ENCODE results near the gene C11orf24.
"Not testable (repeated sequence)": the region's sequence is repeated elsewhere in the genome, so short reads cannot be mapped to it uniquely, and the experiment has no call there.

C11orf24 gene

DNA sequence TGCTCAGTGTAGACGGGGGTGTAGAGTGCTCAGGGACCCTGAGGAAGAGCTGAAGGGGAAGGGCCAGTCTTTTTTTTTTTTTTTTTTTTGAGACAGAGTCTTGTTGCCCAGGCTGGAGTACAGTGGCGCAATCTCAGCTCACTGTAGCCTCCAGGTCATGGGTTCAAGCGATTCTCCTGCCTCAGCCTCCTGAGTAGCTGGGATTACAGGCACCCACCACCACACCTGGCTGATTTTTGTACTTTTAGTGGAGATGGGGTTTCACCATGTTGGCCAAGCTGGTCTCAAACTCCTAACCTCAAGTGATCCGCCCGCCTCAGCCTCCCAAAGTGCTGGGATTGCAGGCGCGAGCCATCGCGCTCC lies 27.7 kb upstream of the C11orf24 start:
- not testable (repeated sequence) for DNase-seq (ENCODE audit: low read depth in 2 of 2)

DNA sequence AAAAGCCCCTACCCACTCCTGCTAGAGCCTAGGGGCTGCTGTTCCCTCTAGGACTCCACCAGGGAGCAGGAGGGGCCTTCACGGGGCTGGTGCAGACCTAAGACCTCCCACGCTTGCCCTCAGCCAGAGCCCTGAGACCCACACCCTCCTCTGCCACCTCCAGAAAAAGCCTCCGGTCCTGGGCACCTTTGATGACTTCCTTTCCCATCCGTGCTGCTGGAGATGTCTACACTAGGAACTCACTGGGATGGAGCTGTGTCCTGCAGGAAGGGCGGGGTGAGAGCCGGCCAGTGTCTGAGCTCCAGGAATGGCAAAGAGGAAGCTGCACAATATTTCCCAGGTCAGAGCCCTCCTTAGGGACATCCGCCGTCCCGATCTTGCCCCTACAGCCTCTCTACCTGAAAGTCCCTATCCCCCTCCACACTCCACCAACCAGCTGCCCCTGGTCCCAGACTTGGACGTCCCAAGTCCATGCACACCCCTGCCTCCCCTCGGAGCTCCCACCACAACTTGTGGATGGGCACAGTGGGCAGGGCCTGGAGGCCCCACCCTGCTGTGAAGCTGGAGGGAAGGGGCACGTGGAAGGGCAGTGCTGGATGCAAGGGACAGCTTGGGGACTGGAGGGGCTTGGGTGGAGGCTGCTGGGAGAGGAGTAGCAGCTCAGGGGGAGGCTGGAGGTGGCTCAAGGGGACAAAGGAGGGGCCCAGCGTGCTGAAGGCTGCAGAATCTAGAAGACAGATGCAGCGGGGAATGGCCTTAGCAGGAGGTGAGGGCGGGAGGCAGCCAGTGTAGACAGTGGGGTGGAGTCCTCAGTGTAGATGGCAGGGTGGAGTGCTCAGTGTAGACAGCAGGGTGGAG lies 27.1 kb upstream of the C11orf24 start:
- no peak for DNase-seq (ENCODE audit: low read depth in 2 of 2)

GRCh38 chr11:68297812-68298658 lies 26.3 kb upstream of the C11orf24 start:
- DNase-seq (ENCODE audit: low read depth in 2 of 2) = peak; percentile 44 to 62

- no peak for DNase-seq (ENCODE audit: low read depth in 2 of 2)
Measured at GRCh38 chr11:68297494-68297811, 25.7 kb upstream of the C11orf24 start.

DNA sequence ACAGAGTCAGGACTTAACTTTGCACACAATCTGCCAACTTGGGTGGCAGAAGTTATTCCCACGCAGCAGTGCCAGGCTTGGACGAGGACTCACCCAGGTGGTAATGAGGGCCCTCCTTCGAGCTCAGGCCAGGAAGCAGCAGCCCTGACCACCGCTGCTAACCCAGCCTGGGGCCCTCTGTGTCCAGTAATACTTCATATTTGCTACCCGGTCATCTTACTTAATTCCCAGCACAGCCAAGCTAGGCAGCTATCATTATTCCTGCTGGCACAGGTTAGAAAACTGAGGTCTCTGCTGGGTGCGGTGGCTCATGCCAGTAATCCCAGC lies 25.2 kb upstream of the C11orf24 start:
- DNase-seq (ENCODE audit: low read depth in 2 of 2) = no peak

DNA sequence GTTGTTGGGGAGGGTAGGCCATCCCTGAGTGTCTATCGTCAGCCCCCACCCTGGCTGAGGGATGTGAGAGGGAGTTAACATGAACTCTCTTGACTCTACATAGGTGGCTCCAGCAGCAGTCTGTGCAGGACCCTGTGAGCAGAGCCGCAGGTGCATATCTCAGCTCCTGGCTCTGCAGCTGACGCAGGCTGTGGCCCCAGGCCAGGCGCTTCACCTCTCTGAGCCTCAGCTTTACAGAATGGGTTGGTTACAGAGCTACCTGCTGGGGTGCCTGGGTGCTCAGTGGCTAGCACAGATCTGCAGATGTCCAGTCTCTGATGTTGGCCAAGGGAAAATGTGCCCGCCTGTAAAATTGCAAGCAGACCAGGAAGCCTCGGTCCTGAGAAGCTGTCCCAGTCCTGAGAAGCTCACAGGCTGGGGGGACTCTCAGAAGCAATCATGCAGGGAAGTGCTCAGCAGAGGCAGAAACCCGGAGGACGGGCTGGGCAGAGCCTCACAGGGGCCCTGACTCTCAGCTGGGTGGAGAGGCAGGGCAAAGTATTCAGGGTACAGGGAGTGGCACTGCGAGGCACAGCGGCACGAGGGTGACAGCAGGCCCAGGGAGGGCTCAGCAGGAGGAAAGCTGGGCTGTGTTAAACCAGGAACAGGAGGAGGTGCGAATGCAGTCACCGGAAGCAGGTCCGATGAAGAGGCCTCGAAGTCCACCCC lies 24.7 kb upstream of the C11orf24 start:
- DNase-seq (ENCODE audit: low read depth in 2 of 2) = no peak

GRCh38 chr11:68295940-68296339 lies 24.2 kb upstream of the C11orf24 start:
- DNase-seq (ENCODE audit: low read depth in 2 of 2) = no peak

- no peak for DNase-seq (ENCODE audit: low read depth in 2 of 2)
Measured at GRCh38 chr11:68295271-68295670, 23.5 kb upstream of the C11orf24 start.

DNA sequence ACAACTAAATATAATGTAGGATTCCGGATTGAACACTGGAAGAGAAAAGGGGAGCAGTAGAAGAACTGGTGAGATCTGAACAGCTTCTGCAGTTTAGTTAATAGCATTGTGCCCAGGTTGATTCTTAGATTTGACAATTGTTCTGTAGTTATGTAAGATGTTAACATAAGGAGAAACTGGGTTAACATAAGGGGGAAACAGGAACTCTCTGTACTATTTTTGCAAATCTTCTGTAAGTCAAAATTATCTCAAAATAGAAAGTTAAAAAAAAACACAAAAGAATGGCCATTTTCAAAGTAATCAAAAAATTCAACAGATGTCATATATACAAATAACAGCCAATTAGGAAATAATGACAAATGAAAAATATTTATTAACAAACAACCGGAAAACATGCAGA lies 21.9 kb upstream of the C11orf24 start:
- DNase-seq (ENCODE audit: low read depth in 2 of 2) = no peak

- DNase-seq (ENCODE audit: low read depth in 2 of 2) = no peak
Measured at GRCh38 chr11:68289456-68289855, 17.7 kb upstream of the C11orf24 start.

DNA sequence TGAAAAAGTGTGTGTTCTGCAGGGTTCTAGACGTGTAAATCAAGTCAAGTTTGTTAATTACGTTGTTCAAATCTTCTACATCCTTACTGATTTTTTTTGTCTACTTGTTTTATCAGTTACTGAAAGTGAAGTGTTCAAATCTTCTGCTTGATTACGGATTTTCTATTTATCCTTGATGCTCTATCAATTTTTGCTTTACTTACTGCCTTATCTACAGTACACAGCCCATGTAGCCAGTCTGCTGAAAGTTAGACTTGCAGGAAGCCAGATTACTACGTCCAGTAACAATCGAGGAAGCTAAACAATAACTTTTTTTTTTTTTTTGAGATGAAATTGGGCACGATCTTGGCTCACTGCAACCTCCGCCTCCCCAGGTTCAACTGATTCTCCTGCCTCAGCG lies 15.6 kb upstream of the C11orf24 start:
- DNase-seq (ENCODE audit: low read depth in 2 of 2) = no peak

- not testable (repeated sequence) for DNase-seq (ENCODE audit: low read depth in 2 of 2)
Measured at GRCh38 chr11:68284588-68284987, 12.8 kb upstream of the C11orf24 start.

GRCh38 chr11:68282861-68283230 lies 11.1 kb upstream of the C11orf24 start:
- no peak for DNase-seq (ENCODE audit: low read depth in 2 of 2)

DNA sequence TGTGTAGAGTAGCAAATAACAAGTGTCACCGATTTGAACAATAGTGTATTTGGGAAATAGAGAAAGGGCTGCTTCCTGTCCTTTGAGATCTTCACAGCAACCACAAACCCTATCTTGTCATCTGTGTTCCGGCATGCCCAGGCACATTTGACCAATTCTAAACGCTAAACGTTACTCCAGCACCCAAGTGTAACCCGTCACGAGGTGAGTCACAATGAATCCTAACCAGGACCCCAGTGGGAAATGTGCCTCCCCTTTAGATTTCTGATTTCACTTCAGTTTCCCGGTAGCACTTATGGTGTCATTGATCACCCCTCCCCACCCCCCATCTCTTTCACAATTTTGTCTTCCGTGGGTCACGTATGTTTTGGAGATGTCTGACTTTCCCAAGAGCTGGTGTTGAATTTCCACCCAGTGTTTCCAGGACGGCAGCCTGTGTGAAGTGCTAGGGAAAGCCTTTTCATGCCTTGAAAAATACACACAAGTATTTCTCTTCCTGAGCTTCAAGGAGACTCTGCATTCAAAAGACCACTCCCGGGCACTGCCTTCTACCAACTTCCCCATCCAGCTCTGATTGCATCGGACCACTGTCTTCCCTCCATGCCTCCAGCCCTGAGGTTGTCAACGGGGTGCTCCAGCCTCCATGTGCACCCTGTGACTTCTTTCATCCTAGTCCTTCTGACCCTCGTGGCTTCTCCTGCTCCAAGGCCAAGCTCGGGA lies 10.5 kb upstream of the C11orf24 start:
- DNase-seq (ENCODE audit: low read depth in 2 of 2) = peak; percentile 33 to 38

DNA sequence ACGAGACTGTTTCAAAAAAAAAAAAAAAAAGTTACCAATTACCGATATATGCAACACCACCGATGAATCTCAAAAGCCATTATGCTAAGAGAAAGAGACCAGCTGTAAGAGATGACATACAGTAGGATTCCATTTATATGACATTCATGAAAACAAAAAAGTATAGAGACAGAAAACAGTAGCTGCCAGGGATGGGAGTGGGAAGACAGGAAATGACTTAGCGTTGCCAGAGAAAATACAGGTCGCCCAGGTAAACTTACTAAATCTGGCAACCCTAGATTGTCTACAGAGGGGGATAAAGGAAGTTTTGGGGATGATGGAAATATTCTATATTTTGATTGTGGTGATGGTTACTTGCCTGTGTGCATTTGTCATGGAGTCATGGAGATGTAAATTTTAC lies 7.9 kb upstream of the C11orf24 start:
- no peak for DNase-seq (ENCODE audit: low read depth in 2 of 2)

- DNase-seq (ENCODE audit: low read depth in 2 of 2) = no peak
Measured at GRCh38 chr11:68276861-68277260, 5.1 kb upstream of the C11orf24 start.

DNA sequence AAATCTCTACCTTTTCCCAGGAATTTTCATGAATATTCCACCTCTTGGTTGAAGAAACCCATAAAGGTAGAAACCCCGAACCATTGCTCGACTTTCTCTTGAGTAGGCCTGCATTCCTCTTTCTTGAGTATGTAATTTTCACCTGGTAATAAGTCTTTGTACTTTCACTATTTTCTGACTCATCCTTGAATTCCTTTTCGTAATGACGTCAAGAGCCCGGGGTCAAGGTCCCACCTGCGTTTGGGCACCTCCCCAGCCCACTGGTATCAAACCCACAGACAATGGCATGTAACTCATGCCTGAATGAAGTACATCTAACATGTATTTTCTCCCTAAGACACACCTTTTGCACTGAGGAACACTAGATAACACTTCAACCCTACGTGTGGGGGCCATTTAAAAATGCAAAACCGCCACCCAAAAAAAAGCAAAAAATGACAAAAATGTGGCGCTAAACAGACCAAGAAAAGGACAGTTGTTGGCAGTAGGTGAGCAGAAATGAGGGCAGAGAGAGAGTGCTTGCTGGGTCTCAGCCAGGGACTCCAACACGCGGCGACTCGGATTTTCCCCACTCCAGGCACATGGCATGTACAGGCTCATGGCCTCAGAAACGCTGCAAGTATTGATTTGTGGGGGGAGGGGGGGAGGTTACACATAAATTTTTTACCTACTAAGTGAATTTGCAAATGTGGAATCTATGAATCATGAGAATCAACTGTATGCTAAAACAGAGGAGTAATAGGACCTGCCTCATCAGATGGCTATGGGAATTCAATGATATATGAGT lies 4.1 kb upstream of the C11orf24 start:
- DNase-seq (ENCODE audit: low read depth in 2 of 2) = peak in 1 of 2 donors; percentile 44

DNA sequence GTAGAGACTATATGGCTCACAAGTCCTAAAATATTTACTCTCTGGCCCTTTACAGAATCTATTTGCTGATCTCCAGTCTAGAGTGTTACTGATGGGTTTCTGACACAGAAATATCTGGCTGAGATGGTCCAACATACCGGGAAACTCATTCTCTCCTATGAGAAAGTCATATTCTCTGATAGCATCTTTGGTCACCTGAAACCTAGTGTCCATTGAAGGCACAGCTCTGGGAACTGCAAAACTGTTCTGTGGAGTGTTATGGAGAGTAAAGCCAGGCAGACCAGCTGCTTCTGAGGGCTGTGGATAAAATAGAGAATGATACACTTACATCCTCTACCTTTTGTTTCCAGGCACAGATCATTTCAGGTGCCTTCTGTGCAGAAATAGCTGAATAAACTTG lies 2.5 kb upstream of the C11orf24 start:
- DNase-seq (ENCODE audit: low read depth in 2 of 2) = no peak

GRCh38 chr11:68273026-68273738 lies 1.4 kb upstream of the C11orf24 start:
- DNase-seq (ENCODE audit: low read depth in 2 of 2) = no peak

DNA sequence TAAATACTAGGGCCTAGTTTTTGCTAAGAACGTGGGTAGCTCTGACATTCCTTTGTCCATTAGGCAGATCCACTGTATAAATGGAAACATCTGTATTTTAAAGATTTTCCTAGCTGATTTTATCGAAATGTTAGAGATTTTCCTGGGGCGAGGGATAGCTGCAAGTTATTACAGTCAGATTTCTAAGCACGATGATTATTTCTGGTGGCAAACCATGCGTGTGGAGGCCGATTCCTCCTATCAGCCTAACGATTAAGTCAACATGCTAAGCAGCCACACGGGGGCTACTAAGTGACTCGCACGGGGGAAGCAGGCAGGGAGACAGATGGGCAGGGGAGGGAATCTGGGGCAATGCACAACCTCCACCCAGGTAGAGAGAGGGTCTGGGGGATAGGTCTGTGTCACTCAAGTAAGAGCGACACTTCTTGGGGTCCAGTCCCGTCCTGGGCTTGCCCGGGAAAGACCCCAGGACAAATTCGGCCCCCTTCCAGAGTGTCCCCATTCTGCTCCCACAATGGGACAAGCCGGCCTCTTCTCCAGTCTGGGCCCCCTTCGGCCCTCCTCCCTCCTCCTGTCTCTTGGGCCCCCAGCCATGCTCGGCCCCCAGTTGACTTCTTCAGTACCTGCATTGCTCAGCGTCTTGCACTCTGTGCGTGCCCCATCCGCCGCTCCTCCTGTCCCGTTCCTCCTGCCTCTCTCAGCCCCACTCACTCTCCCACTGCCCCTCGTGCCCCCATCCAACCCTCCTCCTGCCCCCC lies 571 bp downstream of the C11orf24 start:
- DNase-seq (ENCODE audit: low read depth in 2 of 2) = peak; percentile 40 to 44
